KG1 (cell line): ENCODE measurements around the gene MIGA1.
"Not testable (repeated sequence)": the region's sequence is repeated elsewhere in the genome, so short reads cannot be mapped to it uniquely, and the experiment has no call there.

Experiments used
- DNase-seq: peaks from one replicate; lab custom pipeline; 2025; lab: John Stamatoyannopoulos, UW

Gene MIGA1

GRCh38 chr1:77802026-77802425, 22.6 kb downstream of the MIGA1 start:
- no peak for DNase-seq

- no peak for DNase-seq
Measured at GRCh38 chr1:77803371-77803770, 23.9 kb downstream of the MIGA1 start.

DNA sequence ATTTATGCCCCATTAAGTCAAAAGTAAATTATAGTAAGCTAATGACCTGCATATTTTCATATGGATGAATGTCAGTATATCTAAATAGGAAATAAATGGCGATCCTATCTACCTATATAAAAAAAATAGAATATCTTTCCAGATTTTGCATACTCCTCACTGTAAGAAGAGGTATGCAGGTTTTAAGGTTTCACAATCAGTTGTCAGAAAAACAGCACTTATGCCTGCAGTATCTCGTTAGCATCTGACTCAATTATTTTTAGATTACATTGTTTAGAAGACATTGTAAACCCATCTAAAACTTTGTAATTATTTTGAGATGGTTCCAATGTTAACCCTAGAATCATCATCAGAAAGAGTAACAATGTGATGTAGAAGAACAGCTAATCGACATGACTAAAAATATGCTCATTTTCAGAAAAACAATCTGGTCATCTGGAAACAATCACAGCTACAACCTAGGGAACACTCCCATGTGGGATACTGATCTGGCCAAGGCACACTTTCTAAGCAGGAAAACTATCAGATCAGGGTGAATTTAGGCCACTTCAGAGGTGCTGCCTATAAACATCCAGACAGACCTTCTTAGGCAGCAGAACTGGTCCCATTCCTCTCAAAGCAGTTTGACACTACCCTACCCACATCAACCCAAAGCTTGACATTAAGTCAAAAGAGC, 30.5 kb downstream of the MIGA1 start:
- not testable (repeated sequence) for DNase-seq

DNA sequence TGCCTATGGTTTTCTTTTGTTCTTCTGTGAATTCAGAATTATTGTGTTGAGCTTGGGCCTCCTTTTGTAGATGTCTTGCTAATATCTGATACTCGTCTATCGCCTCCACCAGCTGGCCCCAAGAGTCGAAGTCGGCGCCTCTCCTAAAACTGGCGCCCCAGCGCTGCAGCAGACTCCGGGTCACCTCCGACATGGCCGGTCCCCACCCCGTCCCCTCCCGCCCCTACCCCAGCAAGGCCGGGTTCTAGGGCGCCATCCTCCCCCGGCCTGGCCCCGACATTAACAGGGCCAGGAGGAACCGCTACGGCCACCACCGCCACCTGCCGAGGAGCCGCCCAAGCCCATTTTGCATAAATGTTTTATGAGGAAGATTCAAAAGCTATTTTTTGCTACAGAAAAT, 32.1 kb downstream of the MIGA1 start:
- DNase-seq: not testable (repeated sequence)

- no peak for DNase-seq
Measured at GRCh38 chr1:77817368-77818209, 38.1 kb downstream of the MIGA1 start.

DNA sequence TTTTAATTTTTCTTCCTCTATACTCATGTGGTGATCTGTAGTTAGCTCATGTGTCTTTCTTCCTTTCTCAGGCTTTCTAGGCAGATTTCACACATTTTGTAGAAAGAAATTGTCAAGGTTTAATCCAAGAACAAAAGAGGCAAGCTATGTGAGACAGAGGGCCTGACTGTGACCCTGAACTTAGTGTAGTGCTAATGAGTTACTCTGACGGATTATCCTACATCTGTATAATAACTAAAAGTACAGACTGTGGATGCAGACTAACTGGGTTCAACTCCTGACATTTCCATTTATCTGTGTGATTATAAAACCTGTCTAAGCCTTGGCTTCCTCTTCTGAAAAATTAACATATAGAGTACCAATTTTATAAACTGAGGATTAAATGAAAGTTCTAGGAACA, 40.7 kb downstream of the MIGA1 start:
- no peak for DNase-seq

GRCh38 chr1:77824079-77824478, 44.6 kb downstream of the MIGA1 start:
- DNase-seq: no peak

DNA sequence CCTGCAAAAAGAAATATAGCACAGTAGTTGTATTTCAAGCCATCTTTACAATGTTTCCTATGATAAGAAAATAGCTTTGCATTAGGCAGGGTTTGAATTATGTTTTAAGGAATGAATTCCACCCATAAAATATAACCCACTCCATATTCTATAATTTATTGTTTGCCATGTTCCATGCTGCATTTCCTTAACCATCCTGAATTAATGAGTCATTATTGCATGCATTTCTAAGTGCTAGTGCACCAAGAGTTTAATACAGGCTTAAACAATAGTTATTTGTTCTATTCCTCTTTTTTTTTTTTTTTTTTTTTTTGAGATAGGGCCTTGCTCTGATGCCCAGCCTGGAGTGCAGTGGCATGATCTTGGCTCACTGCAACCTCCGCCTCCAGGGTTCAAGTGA, 45.2 kb downstream of the MIGA1 start:
- DNase-seq: no peak

GRCh38 chr1:77825131-77825709, 45.8 kb downstream of the MIGA1 start:
- DNase-seq: no peak

DNA sequence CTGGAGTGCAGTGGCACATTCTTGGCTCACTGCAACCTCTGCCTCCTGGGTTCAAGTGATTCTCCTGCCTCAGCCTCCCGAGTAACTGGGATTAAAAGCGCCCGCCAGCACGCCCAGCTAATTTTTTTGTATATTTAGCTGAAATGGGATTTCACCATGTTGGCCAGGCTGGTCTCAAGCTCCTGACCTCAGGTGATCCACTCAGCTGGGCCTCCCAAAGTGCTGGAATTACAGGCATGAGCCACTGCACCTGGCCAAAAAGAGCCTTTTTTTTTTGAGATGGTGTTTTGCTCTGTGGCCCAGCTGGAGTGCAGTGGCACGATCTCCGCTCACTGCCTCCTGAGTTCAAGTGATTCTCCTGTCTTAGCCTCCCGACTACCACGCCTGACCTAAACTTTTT, 47.4 kb downstream of the MIGA1 start:
- DNase-seq: not testable (repeated sequence)

- no peak for DNase-seq
Measured at GRCh38 chr1:77828098-77828497, 48.6 kb downstream of the MIGA1 start.

DNA sequence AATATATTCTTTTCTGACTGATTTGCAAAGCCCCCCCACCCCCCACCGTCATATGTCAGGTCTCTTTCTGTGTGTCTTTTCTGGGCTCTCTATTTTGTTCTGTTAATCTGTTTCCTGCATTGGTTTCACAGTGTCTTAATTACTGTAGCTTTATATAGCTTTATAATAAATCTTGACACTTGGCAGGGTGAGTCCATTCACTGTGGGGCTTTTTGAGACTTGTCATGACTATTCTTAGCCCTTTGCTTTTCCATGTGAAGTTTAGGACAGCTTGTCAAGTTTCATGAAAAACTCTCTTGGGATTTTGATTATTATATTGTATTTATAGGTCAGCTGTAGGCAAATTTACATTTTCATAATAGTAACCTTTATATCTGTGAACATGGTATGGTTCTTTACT, 50.4 kb downstream of the MIGA1 start:
- DNase-seq: no peak

DNA sequence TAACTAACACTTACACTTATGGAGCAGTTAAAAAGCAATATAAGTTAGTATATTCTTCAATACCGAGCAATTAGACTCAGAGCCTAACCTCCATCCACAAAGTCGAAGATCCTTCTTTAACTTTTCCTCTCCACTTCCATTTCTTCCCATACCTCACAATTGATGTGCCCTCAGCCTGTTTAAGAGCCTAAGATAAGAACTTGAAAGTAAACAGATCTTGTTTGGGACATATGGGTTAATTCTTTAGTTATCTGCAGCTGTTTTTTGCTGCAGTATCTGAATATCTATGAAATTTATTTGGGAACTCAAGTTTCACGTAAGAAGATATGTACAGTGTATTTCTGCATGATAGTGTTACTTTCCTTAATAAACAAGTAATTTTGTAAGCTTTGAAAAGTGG, 51.5 kb downstream of the MIGA1 start:
- no peak for DNase-seq

DNA sequence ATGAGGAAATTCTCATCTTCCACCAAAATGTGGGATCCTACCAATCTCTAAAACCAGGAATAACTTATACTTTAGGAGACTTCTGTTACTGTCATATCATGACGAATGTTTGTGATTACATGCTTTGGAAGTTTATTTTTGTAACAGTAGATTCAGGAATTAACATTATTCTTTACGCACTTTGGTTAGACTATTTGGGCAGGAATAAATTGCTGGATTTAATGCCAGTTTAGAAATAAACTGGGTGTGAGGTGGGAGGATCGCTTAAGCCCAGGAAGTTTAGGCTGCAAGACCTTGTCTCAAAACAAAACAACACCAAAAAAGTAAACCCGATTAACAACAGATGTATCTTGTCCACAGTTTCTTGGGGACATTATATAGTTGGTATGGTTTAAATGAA, 52.1 kb downstream of the MIGA1 start:
- DNase-seq: no peak

DNA sequence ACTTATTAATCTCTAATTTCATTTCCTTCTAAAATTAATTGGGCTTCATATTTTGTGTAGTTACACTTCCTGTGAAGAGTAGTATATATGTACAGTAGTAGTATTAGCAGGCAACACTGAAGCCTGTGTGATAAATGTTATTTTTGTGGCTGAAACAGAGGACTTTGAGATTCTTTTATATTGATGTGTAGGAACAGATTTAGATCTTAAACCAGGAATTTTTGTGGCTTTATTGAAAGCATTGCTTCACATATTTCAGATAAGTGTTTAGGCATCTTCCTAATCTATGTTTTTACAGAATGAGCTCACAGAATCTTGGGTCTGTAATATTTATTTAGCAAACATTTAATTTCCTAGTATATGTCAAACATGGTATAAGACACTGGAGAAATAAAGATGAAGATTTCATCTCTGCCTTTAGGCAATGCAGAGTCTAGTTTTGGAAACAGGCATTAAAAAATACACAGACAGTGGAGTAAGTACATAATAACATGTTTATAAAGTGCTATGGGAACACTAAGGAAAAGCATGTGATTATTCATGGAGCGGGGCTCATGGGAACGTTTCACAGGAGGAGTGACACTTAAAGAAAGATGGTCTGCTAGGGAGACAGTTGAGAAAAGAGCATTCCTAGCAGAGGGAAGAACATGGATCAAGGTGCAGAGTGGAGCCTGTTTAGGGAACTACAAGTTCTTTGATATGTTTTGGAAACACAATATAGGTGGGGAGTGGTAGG, 52.7 kb downstream of the MIGA1 start:
- no peak for DNase-seq

GRCh38 chr1:77832901-77833300, 53.5 kb downstream of the MIGA1 start:
- DNase-seq: no peak

DNA sequence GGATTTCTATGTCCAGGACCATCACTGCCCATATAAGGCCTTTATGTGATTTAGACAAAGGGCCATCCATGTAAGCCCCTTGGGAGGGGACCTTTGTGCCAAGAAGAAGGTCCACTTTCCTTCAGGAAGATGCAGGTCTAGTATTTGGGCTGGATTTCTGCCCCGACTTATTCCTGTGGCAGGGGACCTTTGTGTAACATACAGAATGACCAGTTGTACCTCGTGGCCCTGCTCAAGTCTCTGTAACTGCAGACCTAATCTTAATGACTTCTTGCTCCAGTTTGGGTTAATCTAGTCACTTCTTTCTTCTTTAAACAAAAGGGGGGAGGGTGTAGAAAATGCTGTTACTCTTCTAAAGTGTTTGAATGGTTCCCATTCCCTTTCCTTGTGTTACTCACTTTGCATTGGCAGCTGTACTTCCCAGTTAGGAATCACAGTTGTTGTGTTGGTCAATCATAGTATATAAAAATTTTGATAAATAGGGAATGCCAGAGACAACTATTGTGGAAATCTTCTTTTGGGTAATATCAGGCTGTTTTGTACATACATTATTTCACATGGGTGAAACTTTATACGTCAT, 54.2 kb downstream of the MIGA1 start:
- DNase-seq: no peak

- no peak for DNase-seq
Measured at GRCh38 chr1:77834771-77835334, 55.4 kb downstream of the MIGA1 start.

GRCh38 chr1:77841574-77841973, 62.1 kb downstream of the MIGA1 start:
- no peak for DNase-seq

DNA sequence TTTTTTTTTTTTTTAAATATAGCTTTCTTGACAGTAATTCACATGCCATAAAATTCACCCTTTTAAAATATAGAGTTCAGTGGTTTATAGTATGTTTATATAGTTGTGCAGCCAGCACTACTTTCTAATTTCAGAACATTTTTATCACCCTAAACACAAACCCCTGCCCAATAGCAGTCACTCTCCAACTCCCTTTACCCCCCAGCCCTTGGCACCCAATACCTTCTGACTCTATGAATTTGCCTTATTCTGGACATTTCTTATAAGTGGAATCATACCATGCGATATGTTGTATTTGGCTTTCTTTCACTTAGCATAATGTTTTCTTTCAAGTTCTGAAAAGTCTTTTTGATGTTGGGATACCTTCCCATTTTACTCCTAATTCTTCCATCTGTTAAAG, 66.5 kb downstream of the MIGA1 start:
- no peak for DNase-seq

GRCh38 chr1:77846966-77847365, 67.5 kb downstream of the MIGA1 start:
- DNase-seq: no peak

DNA sequence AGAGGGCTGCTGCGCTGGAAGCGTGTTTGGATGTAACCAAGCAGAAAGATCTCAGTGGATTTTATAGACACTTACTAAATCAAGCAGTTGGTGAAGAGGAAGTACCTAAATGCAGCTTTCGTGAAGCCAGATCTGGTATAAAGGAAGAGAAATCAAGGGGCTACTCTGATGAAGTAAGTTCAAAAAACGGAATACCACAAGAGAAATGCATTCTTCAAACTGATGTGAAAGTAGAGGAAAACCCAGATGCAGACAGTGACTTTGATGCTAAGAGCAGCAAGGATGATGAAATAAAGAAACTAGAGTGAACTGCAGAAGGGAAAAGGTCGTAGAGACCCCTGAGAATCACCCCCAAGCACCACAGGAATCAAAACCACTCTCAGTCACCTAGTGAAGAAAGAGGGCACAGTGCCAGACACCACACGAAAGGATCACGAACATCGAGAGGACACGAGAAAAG, 68.2 kb downstream of the MIGA1 start:
- no peak for DNase-seq
